K562 treated with DMSO at 1 percent for 24 hours (cell line): ENCODE results near the gene PLPPR4. TPM values are rescaled to one million over a fixed set of nuclear protein-coding genes. Genes with fewer than 3 reads are reported as not detected.

ENCODE experiments used
- total RNA-seq: library from RNA; unstranded; fragments of 300-600 nt; gene quantifications from 2 replicates; pipeline ENCODE4 v1.2.3, GENCODE V29; 2022; ENCODE audit warnings: low read depth; ENCODE audit not compliant: insufficient read depth

Gene PLPPR4
- 0.10 and 0.12 TPM in 2 replicates for total RNA-seq

GRCh38 chr1:99264201-99265021 is at the start of gene PLPPR4:
Gene PLPPR4 (plus strand): TSS chr1:99264492. CDS start chr1:99264594, 102 bp downstream.

